ENCODE measurements around the gene ANXA5. TPM values are rescaled to one million over a fixed set of nuclear protein-coding genes. Genes with fewer than 3 reads are reported as not detected.

Gene ANXA5
- total and polyA plus RNA-seq, 2 of the 4 experiments (the other 2 are of a cell fraction) = 780 to 1,448 TPM

DNA sequence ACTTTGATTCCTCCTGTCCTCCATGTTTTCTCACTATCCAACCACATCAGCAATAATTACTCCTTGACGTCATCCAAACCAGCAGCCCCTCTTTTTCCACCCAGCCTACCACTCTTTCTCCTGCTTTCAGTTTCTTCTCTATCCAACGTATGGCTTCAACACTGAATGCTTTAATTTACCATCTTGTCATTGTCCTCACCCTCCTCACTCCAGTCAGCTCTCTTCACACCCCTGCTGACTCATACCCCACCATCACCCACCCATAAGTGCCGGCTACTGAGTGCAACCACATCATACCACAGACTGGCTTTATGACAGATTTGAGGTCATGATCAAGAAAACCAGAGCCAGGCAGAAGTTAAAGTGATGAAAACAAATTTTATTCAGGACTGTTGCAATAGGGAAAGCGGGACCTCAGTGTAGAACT, 9.8 kb upstream of the ANXA5 start:
- DNase-seq = peak; percentile 65
- H2AK9ac ChIP-seq (replicated peaks; ENCODE audit: low read depth, low read length, poor library complexity) = peak overlapping the region; percentile 11

More for the DNA sequence above, 9.8 kb upstream of the ANXA5 start:
- Histone ChIP-seq H3K4ac (ENCODE audit: low read depth, low read length) (no peak overlapping the region), H2AFZ (replicated peaks; ENCODE audit: low read length, poor library complexity) (no peak overlapping the region), H4K8ac (ENCODE audit: low read depth in 2 of 2, low read length in 2 of 2) (no peak overlapping the region), H4K20me1 (ENCODE audit: insufficient read depth, low read length) (no peaks in the 10 kb centered on the region), H2BK20ac (ENCODE audit: low read depth, low read length) (0 out of 2 replicates have a peak overlapping the region, but pooled peaks have one; percentile 34), H3K18ac (ENCODE audit: low read depth, low read length) (peak overlapping the region; percentile 64; the same call in 1 of the 2 replicates), H3K4me3 (ENCODE audit: insufficient read depth, low read depth, low read length) (no peak overlapping the region), H3K9ac (ENCODE audit: low read depth, low read length) (no peak overlapping the region), H3K9me3 (ENCODE audit: control insufficient read depth, insufficient read depth, low read length) (peaks cover 7% of the 10 kb centered on the region), H2BK15ac (ENCODE audit: low read depth, low read length) (no peak overlapping the region; the same call in 2 of the 3 replicates), H3K9me1 (ENCODE audit: insufficient read depth, low read length) (peaks cover 3% of the 10 kb centered on the region; the same call in 1 of the 2 replicates), H2BK5ac (ENCODE audit: low read depth, low read length, poor library complexity, severe bottlenecking) (no peak overlapping the region), H3K4me2 (ENCODE audit: low read depth, low read length) (peak overlapping the region; percentile 16; the same call in 1 of the 2 replicates), H3K23ac (ENCODE audit: low read depth, low read length) (no peak overlapping the region; the same call in 1 of the 2 replicates), H3K14ac (replicated peaks; ENCODE audit: low read depth, low read length) (no peak overlapping the region), H3K27me3 (ENCODE audit: control insufficient read depth, insufficient read depth, low read length) (no peaks in the 10 kb centered on the region), H3K27ac (ENCODE audit: insufficient read depth, low read length) (no peak overlapping the region), H4K91ac (ENCODE audit: insufficient read depth, low read depth, low read length) (0 out of 2 replicates have a peak overlapping the region, but pooled peaks have one; percentile 3), H3K56ac (ENCODE audit: extremely low read depth, insufficient read depth, low read length) (no peak overlapping the region), H2BK120ac (ENCODE audit: low read depth, low read length) (no peak overlapping the region), H3K36me3 (ENCODE audit: control insufficient read depth, insufficient read depth, low read length) (no peaks in the 10 kb centered on the region), H3K79me1 (ENCODE audit: low read depth in 1 of 2, low read length in 2 of 2) (no peaks in the 10 kb centered on the region), H4K5ac (ENCODE audit: low read depth, low read length) (no peak overlapping the region; the same call in 1 of the 2 replicates), H2AK5ac (ENCODE audit: low read depth, low read length) (no peak overlapping the region), H3K4me1 (ENCODE audit: control insufficient read depth, insufficient read depth, low read length) (peaks cover 5% of the 10 kb centered on the region)
- in situ Hi-C loops (cut with MboI; ENCODE audit: low sequenced_read_pairs) (no loop called here), dilution Hi-C loops (cut with HindIII; ENCODE audit: low sequenced_read_pairs, unreplicated experiment) (no loop called here), intact Hi-C loops (cut with micrococcal nuclease) (no loop called here)
- BruUV-seq (replicated peaks) = no TSS peak
- 96% methylated on average over 3 of the region's 4 CpGs; no CpG with 5 or more reads in 1 of the 2 experiments for WGBS, 2 experiments (ENCODE audit: extremely low coverage in 2 of 2, insufficient read length in 1 of 2)
- ChIA-PET CTCF (no interaction called here), POLR2A (ENCODE audit: unreplicated experiment) (interaction anchor here (0.6 kb wide), 1 partner anchor 10 kb away, joined by 3 read pairs; the partner anchor contains the start of gene ANXA5)
- TF ChIP-seq MXI1 (IDR thresholded peaks at IDR 0.05; ENCODE audit: borderline replicate concordance, low read depth, low read length) (no peak), ELK1 (IDR thresholded peaks at IDR 0.05; ENCODE audit: borderline replicate concordance, low read depth, low read length) (no peak), MAFK (IDR thresholded peaks at IDR 0.05; ENCODE audit: low read depth, low read length) (no peak), FOS (IDR thresholded peaks at IDR 0.05; ENCODE audit: low read depth, low read length) (0 out of 2 replicates have a peak, but pooled peaks have one; percentile 11), RCOR1 (IDR thresholded peaks at IDR 0.05; ENCODE audit: insufficient replicate concordance, low read length) (no peak), RFX5 (IDR thresholded peaks at IDR 0.05; ENCODE audit: low read depth, low read length) (no peak), SMC3 (IDR thresholded peaks at IDR 0.05; ENCODE audit: low read depth, low read length) (no peak), CHD1 (IDR thresholded peaks at IDR 0.05; ENCODE audit: low read depth, low read length) (no peak), CEBPB (IDR thresholded peaks at IDR 0.05; ENCODE audit: low read depth, low read length) (peak; percentile 63), RAD21 (IDR thresholded peaks at IDR 0.05; ENCODE audit: low read length) (no peak), BHLHE40 (IDR thresholded peaks at IDR 0.05; ENCODE audit: low read depth, low read length) (peak; percentile 36), MAZ (IDR thresholded peaks at IDR 0.05; ENCODE audit: borderline replicate concordance, low read depth, low read length) (no peak), POLR2A (IDR thresholded peaks at IDR 0.05; ENCODE audit: low read depth, low read length) (no peak)
- TF ChIP-seq, protein P1, sequence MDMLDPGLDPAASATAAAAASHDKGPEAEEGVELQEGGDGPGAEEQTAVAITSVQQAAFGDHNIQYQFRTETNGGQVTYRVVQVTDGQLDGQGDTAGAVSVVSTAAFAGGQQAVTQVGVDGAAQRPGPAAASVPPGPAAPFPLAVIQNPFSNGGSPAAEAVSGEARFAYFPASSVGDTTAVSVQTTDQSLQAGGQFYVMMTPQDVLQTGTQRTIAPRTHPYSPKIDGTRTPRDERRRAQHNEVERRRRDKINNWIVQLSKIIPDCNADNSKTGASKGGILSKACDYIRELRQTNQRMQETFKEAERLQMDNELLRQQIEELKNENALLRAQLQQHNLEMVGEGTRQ (IDR thresholded peaks at IDR 0.05; ENCODE audit: low read depth, low read length) = no peak
- ATAC-seq (ENCODE audit: low read depth) = no peak
